HepG2 (cell line): ENCODE data around the gene PIM3. TPM values are rescaled to one million over a fixed set of nuclear protein-coding genes. Genes with fewer than 3 reads are reported as not detected.

Experiments
- DZIP1 ChIP-seq: sonication (generic); formaldehyde crosslinking; IDR thresholded peaks from 2 replicates; pipeline ENCODE4 v1.5.0; 2020; ENCODE audit warnings: mild to moderate bottlenecking, missing genetic modification reagents
- FOSL2 ChIP-seq: sonication (generic); formaldehyde crosslinking; IDR thresholded peaks from 2 replicates; pipeline ENCODE4 v1.4.0; 2020; ENCODE audit warnings: missing genetic modification reagents
- HDAC2 ChIP-seq: sonication (generic); formaldehyde crosslinking; IDR thresholded peaks from 2 replicates; pipeline ENCODE4 v1.4.0; 2020; ENCODE audit warnings: missing genetic modification reagents
- HNRNPLL ChIP-seq: fragments of 200-400 bp; formaldehyde crosslinking; IDR thresholded peaks from 2 replicates; pipeline ENCODE4 v1.6.1; 2017; ENCODE audit warnings: mild to moderate bottlenecking, low read depth, low read length; ENCODE audit not compliant: poor library complexity, severe bottlenecking
- HOXA9 ChIP-seq: sonication (generic); formaldehyde crosslinking; IDR thresholded peaks from 2 replicates; pipeline ENCODE4 v1.8.1; 2022; ENCODE audit warnings: missing genetic modification reagents, mild to moderate bottlenecking, moderate library complexity, borderline replicate concordance
- MYC ChIP-seq: sonication (generic); formaldehyde crosslinking; IDR thresholded peaks from 2 replicates; pipeline ENCODE4 v1.9.0; 2021; ENCODE audit warnings: missing genetic modification reagents, borderline replicate concordance
- RBAK ChIP-seq: sonication (generic); formaldehyde crosslinking; IDR thresholded peaks from 2 replicates; pipeline ENCODE4 v1.5.1; 2020; ENCODE audit warnings: mild to moderate bottlenecking, missing genetic modification reagents
- SP2 ChIP-seq: sonication (generic); formaldehyde crosslinking; IDR thresholded peaks from 2 replicates; pipeline ENCODE4 v1.5.1; 2020; ENCODE audit warnings: mild to moderate bottlenecking, missing genetic modification reagents
- ZFP36L2 ChIP-seq: sonication (generic); formaldehyde crosslinking; IDR thresholded peaks from 2 replicates; pipeline ENCODE4 v1.4.0; 2020; ENCODE audit warnings: missing genetic modification reagents
- ZKSCAN1 ChIP-seq: fragments of 150-350 bp; IDR thresholded peaks from 2 replicates; pipeline ENCODE4 v1.6.1; 2014; ENCODE audit warnings: low read length
- ZNF451 ChIP-seq: sonication (generic); formaldehyde crosslinking; IDR thresholded peaks from 2 replicates; pipeline ENCODE4 v1.5.0; 2020; ENCODE audit warnings: mild to moderate bottlenecking, missing genetic modification reagents
- ZNF468 ChIP-seq: sonication (generic); formaldehyde crosslinking; IDR thresholded peaks from 2 replicates; pipeline ENCODE4 v1.8.0; 2022; ENCODE audit warnings: mild to moderate bottlenecking, moderate library complexity, missing genetic modification reagents
- ZNF619 ChIP-seq: sonication (generic); formaldehyde crosslinking; IDR thresholded peaks from 2 replicates; pipeline ENCODE4 v1.4.0; 2020; ENCODE audit warnings: mild to moderate bottlenecking, missing genetic modification reagents
- ZNF678 ChIP-seq: sonication (generic); formaldehyde crosslinking; IDR thresholded peaks from 2 replicates; pipeline ENCODE4 v1.4.0; 2020; ENCODE audit warnings: mild to moderate bottlenecking, missing genetic modification reagents
- ZNF740 ChIP-seq: sonication (generic); formaldehyde crosslinking; IDR thresholded peaks from 2 replicates; pipeline ENCODE4 v1.4.0; 2020; ENCODE audit warnings: missing genetic modification reagents
- ZNF777 ChIP-seq: sonication (generic); formaldehyde crosslinking; IDR thresholded peaks from 2 replicates; pipeline ENCODE4 v1.4.0; 2020; ENCODE audit warnings: missing genetic modification reagents
- ZSCAN25 ChIP-seq: sonication (generic); formaldehyde crosslinking; IDR thresholded peaks from 2 replicates; pipeline ENCODE4 v1.8.0; 2022; ENCODE audit warnings: mild to moderate bottlenecking, missing genetic modification reagents
- polyA plus RNA-seq, 8 experiments: library from polyadenylated mRNA; depleted of rRNA in 3 of 8; stranded (reverse) in 7 of 8; unstranded in 1 of 8; fragments of >200 nt; fragmentation: Illumina TruSeq in 4 of 8; extraction: Trizol in 4 of 8; gene quantifications; 2 replicates each; pipeline versions ENCODE4 v1.2.1 to v1.2.3, GENCODE V29; 2011 to 2016; ENCODE audit warnings: low read depth in 4 of 8, missing spikeins in 1 of 8, mixed read lengths in 1 of 8; ENCODE audit not compliant: insufficient read depth in 1 of 8
- total RNA-seq, 5 experiments: library from RNA; depleted of rRNA; stranded (reverse); fragments of >200 nt; fragmentation: Illumina TruSeq; extraction: Trizol; gene quantifications; 2 replicates each; pipeline ENCODE4 v1.2.3, GENCODE V29; 2016; ENCODE audit warnings: low read depth in 1 of 5
- TF ChIP-seq, protein P1 (sequence below): sonication (generic); formaldehyde crosslinking; IDR thresholded peaks from 2 replicates; pipeline ENCODE4 v1.4.0; 2020; ENCODE audit warnings: missing genetic modification reagents, borderline replicate concordance
- TF ChIP-seq, protein P2 (sequence below): IDR thresholded peaks from 2 replicates; pipeline ENCODE4 v1.6.1; 2016; ENCODE audit warnings: mild to moderate bottlenecking, missing biosample characterization, missing genetic modification reagents

Gene PIM3
- total and polyA plus RNA-seq, 2 of the 13 experiments (the other 11 are each of a cell fraction or from before 2014, with no cell fraction given), result 21.6 to 31.2 TPM

- TF ChIP-seq, protein P1, sequence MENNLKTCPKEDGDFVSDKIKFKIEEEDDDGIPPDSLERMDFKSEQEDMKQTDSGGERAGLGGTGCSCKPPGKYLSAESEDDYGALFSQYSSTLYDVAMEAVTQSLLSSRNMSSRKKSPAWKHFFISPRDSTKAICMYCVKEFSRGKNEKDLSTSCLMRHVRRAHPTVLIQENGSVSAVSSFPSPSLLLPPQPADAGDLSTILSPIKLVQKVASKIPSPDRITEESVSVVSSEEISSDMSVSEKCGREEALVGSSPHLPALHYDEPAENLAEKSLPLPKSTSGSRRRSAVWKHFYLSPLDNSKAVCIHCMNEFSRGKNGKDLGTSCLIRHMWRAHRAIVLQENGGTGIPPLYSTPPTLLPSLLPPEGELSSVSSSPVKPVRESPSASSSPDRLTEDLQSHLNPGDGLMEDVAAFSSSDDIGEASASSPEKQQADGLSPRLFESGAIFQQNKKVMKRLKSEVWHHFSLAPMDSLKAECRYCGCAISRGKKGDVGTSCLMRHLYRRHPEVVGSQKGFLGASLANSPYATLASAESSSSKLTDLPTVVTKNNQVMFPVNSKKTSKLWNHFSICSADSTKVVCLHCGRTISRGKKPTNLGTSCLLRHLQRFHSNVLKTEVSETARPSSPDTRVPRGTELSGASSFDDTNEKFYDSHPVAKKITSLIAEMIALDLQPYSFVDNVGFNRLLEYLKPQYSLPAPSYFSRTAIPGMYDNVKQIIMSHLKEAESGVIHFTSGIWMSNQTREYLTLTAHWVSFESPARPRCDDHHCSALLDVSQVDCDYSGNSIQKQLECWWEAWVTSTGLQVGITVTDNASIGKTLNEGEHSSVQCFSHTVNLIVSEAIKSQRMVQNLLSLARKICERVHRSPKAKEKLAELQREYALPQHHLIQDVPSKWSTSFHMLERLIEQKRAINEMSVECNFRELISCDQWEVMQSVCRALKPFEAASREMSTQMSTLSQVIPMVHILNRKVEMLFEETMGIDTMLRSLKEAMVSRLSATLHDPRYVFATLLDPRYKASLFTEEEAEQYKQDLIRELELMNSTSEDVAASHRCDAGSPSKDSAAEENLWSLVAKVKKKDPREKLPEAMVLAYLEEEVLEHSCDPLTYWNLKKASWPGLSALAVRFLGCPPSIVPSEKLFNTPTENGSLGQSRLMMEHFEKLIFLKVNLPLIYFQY (CRISPR knock-in tag), result no peak
- TF ChIP-seq HNRNPLL, result peak; percentile 16
- TF ChIP-seq RBAK (CRISPR knock-in tag), result no peak
- TF ChIP-seq, protein P2, sequence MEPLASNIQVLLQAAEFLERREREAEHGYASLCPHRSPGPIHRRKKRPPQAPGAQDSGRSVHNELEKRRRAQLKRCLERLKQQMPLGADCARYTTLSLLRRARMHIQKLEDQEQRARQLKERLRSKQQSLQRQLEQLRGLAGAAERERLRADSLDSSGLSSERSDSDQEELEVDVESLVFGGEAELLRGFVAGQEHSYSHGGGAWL (CRISPR knock-in tag), result no peak
- no peak for TF ChIP-seq ZNF740 (CRISPR knock-in tag)
- TF ChIP-seq ZNF451 (CRISPR knock-in tag), result 0 out of 2 replicates have a peak, but pooled peaks have one; percentile 15
- TF ChIP-seq SP2, result no peak
- no peak for TF ChIP-seq ZNF678 (CRISPR knock-in tag)
- no peak for TF ChIP-seq ZFP36L2 (CRISPR knock-in tag)
- TF ChIP-seq ZNF777 (CRISPR knock-in tag), result 0 out of 2 replicates have a peak, but pooled peaks have one; percentile 50
- TF ChIP-seq FOSL2 (CRISPR knock-in tag), result no peak
- no peak for TF ChIP-seq ZKSCAN1
- peak; percentile 10; the same call in 1 of the 2 replicates for TF ChIP-seq ZNF619 (CRISPR knock-in tag)
- peak; percentile 40; the same call in 1 of the 2 replicates for TF ChIP-seq ZSCAN25 (CRISPR knock-in tag)
- no peak for TF ChIP-seq DZIP1
- no peak for TF ChIP-seq ZNF468
- no peak for TF ChIP-seq HDAC2 (CRISPR knock-in tag)
- TF ChIP-seq HOXA9 (CRISPR knock-in tag), result no peak
- TF ChIP-seq MYC (CRISPR knock-in tag), result no peak
These were observed 12.2 kb upstream of the PIM3 start (continued) for GRCh38 chr22:49948116-49948957.
